HG03066 (cell line): Measurements from ENCODE around the gene RAB42.
"Not testable (repeated sequence)": the region's sequence is repeated elsewhere in the genome, so short reads cannot be mapped to it uniquely, and the experiment has no call there.

Experiments used
- ATAC-seq: cut with Tn5 transposase; IDR thresholded peaks from one replicate; pipeline ENCODE4 v1.9.1; 2021; ENCODE audit warnings: low read depth; ENCODE audit not compliant: unreplicated experiment

RAB42 gene, protein sequence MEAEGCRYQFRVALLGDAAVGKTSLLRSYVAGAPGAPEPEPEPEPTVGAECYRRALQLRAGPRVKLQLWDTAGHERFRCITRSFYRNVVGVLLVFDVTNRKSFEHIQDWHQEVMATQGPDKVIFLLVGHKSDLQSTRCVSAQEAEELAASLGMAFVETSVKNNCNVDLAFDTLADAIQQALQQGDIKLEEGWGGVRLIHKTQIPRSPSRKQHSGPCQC

DNA sequence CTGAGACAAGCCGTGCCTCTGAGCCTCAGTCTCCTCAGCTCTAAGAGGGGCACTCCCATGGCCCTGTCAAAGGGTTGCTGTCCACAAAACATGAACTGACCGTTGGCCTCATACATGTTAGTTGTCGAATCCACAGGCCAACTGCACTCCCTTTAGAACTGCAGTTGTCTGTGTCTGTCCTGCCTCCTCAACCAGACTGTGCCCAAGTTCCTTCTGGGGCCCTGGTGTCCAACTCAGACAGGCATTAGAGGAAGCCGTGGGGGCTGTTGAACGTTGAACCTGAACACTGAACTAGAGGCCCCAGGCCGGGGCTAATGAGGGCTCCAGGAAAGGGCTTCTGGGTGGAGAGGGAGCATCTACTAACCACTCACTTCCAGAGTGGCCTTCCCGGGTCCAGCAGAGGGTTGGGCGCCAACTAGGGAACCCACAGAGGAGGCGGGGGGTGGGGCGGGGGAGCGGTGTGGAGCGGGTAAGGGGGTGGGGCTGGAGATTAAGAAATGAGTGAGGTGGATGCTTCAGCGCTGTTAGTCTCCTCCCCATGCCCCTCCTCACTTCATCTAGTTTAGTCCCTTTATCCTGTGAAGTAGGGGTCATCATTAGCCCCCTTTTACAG, at the start of gene RAB42:
TSS of gene RAB42 (plus strand) at position 558 of the 613 bp plus-strand sequence. CDS start 247 bp downstream, outside the sequence.
- ATAC-seq, result no peak

DNA sequence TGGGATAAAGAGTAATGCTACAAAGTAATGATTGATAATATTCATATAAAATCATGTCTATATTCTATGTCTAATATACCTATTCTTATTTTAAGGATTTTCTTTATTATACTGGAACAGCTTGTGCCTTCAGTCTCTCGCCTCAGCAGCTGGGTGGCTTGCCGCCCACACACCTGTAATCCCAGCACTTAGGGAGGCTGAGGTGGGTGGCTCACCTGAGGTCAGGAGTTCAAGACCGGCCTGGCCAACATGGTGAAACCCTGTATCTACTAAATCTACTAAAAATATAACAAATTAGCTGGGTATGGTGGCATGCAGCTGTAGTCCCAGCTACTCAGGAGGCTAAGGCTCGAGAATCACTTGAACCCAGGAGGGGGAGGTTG, 46.8 kb upstream of the RAB42 start:
- ATAC-seq, result no peak

DNA sequence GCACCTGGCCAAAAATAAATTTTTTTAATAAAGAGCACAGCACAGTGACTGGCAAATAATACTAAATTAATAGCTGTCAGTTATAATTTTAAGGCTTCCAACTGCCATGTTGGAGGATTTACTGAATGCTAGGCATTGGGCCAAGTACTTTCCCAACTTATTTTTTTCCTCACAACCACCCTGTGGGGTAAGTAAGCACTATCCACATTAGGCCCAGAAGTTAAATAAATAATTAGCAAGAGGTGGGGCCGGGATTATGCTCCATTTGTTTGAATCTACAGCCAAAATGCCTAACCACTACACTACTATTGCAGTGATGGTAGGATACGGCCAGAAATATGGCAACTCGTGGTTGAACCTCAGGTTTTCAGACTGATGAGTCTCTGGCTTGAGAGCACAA, 43.7 kb upstream of the RAB42 start:
- no peak for ATAC-seq

DNA sequence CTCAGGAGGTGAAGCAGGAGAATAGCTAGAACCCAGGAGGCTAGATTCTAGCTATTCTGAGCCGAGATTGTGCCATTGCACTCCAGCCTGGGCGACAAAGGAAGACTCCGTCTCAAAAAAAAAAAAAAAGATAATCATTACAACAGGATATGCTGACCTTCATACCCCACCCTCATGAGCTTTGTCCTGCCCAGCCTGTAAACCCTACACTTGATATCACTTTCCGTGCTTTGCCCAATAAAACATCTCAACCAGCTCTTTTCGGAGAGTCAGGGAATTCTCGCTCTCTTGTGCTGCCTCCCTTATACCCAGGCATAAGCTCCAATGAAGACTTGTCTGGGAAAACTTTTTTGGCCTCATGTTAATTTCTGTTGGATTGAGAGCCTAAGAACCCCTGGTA, 40.7 kb upstream of the RAB42 start:
- no peak for ATAC-seq

DNA sequence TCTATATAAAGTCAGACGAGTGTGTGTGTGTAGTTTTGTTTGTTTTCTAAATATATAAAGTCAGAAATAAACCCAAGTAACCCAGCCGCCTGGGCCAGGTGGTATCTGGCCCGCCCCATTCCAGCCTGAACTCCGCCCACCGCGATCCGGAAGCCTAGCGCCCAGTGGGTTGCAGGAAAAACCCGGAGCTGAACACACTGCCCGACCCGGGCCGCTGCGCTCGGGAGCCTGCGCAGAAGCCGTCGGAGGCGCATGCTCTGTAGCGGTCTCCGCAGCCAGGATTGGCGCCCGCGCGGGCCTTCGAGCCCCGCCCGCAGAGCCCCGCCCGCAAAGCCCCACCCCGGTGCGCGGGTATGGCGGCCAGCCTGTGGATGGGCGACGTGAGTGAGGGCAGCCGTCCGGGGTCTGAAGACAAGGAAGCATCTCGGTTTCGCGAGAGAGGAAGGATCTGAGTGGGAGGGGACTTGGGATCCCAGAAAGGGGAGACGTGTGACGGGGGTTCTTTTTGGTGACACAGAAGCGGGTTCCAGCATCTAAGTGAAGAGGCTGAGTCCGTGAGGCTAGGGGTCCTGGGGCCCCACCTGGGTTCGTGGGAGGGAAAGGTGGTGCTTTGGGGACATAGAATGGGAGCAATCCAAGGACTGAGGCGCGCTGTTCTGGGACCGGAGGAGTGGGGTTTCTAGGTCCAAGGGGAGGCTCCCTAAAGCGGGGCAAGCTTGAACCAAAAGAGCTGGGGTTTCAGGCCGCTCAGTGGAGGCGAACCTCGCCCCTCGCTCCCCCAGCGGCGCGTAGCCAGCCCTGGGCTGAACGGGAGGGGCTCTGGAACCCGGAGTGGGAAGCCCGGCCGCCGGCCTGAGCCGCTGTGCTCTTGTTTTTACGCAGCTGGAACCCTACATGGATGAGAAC, 39.1 kb upstream of the RAB42 start, which contains the start of gene TRNAU1AP:
TSS of gene TRNAU1AP (plus strand) at position 328 of the 906 bp plus-strand sequence. CDS start at position 354, 26 bp downstream.
- peak; percentile 80 for ATAC-seq

DNA sequence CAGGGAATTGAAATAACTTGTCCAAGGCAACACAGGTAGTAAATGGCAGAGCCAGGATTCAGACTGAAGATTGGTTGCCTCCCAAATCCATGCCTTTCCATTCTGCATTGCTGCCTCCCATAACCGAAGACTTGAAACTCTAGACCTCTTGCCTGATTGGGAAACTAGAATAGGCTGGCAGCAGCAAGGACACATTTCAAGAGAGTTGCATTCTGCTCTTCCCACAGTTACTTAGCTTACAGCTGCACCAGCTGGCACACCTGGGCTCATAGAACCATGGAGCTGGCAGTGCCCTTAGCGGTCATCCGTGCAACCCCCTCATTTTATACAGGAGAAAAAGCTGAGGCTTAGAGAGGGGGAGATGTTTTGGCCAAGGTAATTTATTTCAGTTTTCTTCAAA, 31.2 kb upstream of the RAB42 start:
- ATAC-seq, result no peak

DNA sequence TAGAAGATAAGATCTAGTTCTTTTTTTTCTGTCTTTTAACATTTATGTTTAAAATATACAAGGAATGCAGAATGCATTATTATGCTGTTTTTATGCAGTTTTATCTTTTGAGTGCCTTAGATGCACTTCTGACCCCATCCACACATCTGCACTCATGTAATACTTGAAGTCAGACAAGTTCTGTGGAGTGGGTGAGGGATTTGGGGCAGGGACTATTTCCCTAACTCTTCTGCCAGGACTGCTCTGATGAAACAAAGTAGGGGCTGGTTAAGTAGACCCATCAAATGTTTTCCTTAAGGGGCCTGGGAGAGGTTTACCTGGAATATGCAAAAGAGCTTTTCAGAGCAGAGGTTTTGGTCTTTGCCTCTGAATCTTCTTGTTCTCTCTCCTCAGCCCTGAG, 27.8 kb upstream of the RAB42 start:
- no peak for ATAC-seq

DNA sequence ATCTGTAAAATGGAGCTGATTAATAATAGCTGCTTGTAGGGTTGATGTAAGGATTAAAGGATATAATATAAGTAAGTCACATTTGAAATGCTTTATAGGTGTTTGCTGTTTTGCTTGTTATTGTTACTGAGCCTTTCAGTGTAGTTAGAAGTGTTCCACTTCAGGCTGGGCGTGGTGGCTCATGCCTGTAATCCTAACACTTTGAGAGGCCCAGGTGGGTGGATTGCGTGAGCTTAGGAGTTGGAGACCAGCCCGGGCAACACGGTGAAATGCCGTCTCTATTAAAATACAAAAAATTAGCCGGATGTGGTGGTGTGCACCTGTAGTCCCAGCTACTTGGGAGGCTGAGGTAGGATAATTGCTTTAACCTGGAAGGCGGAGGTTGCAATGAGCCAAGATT, 27.0 kb upstream of the RAB42 start:
- no peak for ATAC-seq

DNA sequence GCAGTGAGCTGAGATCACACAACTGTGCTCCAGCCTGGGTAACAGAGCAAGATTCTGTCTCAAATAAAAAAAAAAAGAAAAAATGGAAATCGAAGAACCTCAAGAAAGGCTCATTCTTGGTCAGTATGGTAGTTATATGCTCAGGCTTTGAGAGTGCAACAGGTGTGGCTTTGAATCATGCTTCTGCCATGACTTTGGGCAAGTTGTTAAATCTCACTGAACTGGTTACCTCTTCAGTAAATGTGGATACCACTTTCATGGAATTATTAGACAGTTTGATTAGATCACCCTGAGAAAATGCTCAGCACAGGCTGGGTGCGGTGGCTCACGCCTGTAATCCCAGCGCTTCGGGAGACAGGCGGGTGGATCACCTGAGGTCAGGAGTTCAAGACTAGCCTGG, 26.3 kb upstream of the RAB42 start:
- no peak for ATAC-seq

DNA sequence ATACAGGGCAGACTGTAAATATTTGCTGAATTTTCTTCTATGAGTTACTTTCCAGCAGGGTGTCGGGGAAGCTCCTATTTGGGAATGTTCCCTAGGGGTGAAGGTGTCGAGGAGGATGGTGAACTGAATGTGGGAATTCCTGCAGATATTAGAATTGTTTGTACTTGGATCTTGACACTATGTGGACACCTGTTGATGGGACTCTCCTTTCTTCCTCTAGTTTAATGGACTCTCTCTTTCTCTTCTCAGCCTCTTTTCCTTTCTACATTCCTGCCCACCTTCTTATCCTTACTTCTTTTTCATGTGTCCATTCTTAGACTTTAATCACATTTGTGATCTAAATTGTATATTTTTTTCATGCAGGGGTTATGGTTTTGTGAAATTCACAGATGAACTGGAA, 25.1 kb upstream of the RAB42 start:
- ATAC-seq, result no peak

DNA sequence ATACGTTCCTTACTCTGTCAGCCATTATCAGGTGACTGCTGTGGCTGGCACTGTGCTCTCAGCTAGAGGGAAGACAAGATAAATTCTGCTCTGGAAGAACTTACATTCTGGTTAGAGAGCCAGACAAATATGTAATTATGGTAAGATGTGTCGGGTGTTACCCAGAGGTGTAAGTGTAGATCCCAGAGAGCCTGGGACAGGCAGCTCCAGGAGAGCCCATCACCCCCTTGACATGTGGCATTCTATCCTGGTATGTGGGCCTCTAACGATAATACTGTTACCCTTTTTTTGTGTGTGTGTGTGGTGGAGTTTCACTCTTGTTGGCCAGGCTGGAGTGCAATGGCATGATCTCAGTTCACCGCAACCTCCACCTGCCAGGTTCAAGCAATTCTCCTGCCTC, 20.2 kb upstream of the RAB42 start:
- ATAC-seq, result no peak

DNA sequence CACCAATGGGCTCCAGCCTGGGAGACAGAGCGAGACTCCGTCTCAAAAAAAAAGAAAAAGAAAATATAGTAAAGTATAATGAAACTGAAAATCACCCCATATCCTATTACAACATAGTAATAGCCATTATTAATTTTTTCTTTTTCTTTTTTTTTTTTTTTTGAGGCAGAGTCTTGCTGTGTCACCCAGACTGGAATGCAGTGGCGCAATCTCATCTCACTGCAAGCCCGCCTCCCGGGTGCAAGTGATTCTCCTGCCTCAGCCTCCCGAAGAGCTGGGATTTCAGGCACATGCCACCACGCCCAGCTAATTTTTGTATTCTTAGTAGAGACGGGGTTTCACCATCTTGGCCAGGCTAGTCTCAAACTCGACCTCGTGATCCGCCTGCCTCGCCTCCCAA, 19.2 kb upstream of the RAB42 start:
- ATAC-seq, result not testable (repeated sequence)

DNA sequence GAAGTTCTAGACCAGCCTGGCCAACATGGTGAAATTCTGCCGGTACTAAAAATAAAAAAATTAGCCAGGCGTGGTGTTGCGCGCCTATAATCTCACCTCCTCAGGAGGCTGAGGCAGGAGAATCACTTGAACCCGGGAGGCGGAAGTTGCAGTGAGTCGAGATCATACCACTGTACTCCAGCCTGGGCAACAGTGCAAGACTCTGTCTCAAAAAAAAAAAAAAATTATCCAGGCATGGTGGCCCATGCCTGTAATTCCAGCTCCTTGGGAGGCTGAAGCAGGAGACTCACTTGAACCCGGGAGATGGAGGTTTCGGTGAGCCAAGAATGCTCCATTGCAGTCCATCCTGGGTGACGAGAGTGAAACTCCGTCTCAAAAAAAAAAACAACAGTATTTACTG, 18.5 kb upstream of the RAB42 start:
- ATAC-seq, result no peak

DNA sequence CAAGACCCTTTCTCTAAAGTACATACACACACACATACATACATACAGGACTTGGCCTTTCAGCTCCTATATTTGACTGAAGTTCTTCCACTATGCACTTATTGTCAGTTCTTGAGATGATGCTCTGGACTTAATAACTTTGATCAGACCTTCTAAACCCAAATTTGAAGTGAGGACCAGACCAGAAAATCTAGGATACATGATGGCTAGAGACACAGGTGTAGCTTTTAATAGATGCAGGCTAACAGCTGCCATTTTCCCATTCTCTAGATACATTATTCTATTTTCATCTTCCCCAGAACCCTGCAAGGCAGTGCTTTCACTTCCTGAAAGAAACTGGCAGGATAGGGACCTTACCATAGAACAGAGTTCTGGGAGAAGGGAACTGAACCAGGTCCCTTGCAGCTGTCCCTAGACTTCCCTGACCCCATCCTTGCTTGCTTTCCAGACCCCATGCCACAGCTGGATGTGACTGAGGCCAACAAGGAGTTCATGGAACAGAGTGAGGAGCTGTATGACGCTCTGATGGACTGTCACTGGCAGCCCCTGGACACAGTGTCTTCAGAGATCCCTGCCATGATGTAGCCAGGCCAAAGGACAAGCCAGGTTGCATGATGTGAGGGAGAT, 14.9 kb upstream of the RAB42 start:
- no peak for ATAC-seq

DNA sequence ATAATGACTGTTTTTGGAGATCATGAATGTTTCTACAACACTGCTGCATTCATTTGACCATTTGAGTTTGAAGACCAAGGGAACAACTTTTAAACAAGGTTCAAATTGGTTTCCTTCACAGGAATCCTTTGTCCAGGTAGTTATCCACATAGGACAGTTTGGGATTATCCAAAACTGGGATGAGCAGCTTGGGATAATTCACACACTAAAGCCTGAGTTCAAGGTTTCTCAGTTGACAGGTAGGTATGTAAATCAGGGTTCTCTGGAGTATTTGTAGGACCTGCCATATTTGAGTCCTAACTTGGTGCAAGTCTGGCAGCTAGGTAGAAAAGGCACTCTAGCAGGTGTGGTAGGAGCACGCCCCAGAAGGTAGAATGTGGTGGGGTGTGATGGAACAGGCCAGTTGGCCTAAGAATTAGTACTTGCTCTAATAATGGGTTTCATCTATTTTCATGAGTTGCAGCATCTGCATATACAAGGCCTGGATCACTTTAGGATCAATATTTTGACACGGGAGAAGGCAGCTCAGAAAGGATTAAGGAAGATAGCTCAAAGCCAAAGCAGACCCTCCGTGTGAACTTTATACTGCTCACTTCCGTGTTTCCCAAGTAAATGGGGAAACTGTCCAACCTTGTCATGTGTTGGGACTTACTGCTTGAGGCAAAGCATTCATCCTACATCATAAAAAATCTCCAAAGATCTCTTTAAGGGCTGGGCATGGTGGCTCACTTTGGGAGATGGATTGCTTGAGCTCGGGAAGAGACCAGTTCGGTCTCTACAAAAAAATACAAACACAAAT, 14.1 kb upstream of the RAB42 start:
- ATAC-seq, result no peak

DNA sequence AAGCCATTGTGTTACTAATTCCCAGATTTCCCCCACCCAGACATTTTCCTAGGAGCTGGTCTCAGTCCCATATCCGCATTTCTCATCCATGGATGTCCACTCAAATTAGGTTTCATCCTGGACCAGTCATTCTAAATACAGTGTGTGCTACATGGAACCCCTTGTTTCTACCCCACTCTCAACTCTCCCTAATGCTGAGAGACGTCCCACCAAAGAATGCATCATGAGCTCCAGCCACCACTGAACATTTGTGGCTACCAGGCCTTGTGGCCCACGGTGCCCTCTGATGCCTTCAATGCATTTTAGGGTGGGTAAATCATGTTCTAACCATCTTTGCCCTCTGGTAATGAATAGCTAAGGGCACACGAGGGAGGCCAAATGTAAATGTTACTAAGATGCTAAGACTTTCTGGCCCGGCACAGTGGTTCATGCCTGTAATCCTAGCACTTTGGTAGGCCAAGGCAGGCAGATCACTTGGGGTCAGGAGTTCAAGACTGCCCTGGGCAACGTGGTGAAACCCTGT, 13.3 kb upstream of the RAB42 start:
- ATAC-seq, result no peak

DNA sequence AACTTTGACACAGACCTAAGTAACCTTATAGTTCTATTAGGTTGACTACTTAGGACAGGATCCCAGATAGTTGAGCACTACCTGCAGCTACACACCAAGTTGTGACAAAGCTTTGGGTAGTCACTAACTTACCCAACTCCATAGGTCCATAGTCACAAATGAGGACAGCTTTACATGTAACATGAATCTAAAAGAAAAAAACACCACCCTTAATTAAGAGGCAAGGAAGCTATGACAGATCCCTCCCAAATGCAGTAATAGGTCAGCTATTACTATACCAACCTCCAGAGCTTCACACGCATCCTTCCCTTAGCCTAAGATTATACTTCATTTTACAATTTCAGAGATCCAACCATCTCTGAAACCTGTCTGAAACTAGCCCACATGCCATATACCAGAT, 12.7 kb upstream of the RAB42 start:
- no peak for ATAC-seq

DNA sequence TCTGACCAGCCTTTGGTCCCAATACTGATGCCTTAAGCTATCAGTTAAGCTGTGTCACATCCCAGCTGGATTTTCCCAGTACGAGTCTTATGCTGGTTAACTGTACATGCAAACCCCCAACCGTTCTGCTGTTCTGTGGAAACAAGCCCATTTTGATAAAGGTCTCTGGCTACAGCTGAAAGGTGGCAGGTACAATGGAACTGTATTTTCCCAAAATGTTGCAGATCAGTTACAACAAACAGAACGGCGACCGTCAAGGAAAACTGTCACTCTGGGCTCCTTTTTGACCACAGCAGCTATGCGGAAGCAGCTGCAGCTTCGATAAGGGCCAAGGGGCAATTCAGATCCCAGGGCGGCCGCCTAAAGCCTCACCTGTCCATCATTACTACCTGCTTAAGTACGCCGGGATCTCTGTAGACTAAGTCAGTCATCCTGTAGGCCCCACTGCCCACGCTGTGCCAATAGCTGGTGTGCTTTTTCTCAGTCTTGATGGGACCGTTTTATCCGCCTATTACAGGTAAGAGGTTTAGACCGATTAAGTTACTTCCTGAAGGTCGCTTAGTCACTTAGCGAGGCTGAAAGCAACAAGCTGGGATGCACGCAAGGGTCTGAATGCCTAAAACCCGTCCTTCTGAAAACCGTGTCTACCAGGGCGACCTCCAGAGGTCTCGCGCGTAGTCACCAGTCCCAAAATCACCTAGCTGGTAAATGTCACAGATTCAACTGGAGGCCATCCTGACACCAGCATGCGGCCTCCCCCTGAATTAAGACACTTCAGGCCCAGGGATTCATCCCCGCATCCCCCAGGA, 11.1 kb upstream of the RAB42 start:
- peak; percentile 31 for ATAC-seq

DNA sequence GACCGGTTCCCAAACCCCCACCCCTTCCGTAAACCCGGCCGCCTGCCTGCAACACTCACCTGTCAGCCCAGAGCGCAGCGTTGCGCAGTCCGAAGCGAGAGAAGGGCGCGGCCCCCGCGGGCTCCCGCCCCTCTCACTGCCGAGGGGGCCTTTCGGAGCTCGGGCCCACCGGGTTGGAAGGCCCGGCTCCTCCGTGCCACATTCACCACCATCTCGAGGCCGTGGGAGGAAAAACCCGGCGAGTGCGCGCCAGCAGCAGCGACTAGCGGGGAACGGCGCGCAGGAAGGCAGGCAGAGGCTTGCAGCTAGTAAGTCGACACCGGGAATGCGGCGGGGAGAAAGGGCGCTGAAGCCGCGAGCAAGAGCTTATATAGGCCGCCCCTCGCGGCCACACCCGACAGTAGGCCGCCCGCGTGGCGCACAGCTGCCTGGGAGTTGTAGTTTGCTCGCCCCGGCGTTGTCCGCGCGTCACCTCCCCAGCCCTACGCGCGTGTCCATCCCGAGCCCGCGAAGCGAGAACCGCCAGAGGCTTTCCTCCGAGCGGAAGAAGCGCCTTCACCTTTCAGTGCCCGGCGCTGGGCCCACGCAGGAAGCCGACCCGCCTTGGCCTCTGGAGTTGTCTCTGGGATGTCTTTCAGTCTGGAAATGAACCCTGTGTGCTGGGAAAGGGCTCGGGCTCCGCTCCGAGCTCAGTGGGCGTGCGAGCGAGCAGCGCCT, 10.4 kb upstream of the RAB42 start:
- peak; percentile 65 for ATAC-seq
